ENCODE results near the gene SUGCT. TPM values are rescaled to one million over a fixed set of nuclear protein-coding genes. Genes with fewer than 3 reads are reported as not detected.

The SUGCT gene
- total and polyA plus RNA-seq, 8 donors, result 0.73 to 1.9 (median 1.2) TPM

DNA sequence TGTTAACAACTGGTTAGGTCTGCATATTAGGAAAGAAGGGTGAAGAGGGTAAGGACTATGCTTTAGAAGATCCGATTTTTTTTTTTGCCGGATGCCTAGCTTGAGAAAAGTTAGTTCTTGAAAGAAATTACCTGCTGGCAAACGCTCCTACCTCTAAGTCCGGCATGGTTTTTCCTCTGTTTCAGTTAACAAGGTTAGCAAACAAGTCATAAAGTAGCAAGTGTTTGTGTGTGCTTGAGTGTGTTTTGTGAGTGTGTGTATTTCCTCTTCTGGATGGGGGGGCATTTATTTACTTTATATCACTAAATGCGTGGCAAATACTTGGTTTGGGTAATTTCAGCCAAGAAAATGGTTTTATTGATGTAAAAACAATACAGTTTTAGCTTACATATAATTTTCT lies 195.6 kb downstream of the SUGCT start:
- H3K4me1 ChIP-seq, result no peaks in the 10 kb centered on the region
- H3K27ac ChIP-seq, result no peak overlapping the region
- no peaks in the 10 kb centered on the region for H3K27me3 ChIP-seq
- TF ChIP-seq, protein P1, sequence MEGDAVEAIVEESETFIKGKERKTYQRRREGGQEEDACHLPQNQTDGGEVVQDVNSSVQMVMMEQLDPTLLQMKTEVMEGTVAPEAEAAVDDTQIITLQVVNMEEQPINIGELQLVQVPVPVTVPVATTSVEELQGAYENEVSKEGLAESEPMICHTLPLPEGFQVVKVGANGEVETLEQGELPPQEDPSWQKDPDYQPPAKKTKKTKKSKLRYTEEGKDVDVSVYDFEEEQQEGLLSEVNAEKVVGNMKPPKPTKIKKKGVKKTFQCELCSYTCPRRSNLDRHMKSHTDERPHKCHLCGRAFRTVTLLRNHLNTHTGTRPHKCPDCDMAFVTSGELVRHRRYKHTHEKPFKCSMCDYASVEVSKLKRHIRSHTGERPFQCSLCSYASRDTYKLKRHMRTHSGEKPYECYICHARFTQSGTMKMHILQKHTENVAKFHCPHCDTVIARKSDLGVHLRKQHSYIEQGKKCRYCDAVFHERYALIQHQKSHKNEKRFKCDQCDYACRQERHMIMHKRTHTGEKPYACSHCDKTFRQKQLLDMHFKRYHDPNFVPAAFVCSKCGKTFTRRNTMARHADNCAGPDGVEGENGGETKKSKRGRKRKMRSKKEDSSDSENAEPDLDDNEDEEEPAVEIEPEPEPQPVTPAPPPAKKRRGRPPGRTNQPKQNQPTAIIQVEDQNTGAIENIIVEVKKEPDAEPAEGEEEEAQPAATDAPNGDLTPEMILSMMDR (IDR thresholded peaks at IDR 0.05), result no peak
- FAIRE-seq (no peak), ATAC-seq (no peak), DNase-seq (no peak)
- intact Hi-C loops (cut with DNase I), result no loop called here
- 59 to 71% methylated on average over 5 of the region's 5 CpGs for WGBS, 2 donors
- no peaks in the 10 kb centered on the region for H3K36me3 ChIP-seq
- H3K9me3 ChIP-seq, result no peaks in the 10 kb centered on the region
- no peak overlapping the region for H3K4me3 ChIP-seq

DNA sequence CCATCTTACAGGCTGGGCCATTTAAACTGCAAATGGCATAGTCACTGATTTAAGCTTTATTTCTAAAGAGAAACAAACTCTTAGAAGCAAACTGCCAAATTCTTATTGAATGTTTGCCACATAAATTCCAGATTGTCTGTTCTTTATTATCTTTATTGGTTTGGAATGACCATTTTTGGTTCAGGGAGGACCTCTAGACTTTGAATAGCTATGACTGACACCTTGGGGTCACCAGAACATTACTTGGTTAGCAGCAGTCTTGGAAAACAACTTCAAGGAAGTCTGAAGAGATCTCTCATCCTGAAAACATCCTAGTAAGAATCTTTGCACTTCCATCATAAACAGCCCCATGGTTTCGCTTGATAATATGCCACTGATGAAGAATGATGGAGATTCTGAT lies 197.1 kb downstream of the SUGCT start:
- no peaks in the 10 kb centered on the region for H3K4me1 ChIP-seq
- no peak for ATAC-seq
- DNase-seq, result no peak
- intact Hi-C loops (cut with DNase I), result no loop called here
- TF ChIP-seq, protein P1 (IDR thresholded peaks at IDR 0.05), result no peak
- no peaks in the 10 kb centered on the region for H3K36me3 ChIP-seq
- FAIRE-seq, result no peak
- H3K9me3 ChIP-seq, result no peaks in the 10 kb centered on the region
- H3K27me3 ChIP-seq, result no peaks in the 10 kb centered on the region
- WGBS, 2 donors, result 0 to 36% methylated on average over 1 of the region's 1 CpG
- no peak overlapping the region for H3K4me3 ChIP-seq
- H3K27ac ChIP-seq, result no peak overlapping the region

DNA sequence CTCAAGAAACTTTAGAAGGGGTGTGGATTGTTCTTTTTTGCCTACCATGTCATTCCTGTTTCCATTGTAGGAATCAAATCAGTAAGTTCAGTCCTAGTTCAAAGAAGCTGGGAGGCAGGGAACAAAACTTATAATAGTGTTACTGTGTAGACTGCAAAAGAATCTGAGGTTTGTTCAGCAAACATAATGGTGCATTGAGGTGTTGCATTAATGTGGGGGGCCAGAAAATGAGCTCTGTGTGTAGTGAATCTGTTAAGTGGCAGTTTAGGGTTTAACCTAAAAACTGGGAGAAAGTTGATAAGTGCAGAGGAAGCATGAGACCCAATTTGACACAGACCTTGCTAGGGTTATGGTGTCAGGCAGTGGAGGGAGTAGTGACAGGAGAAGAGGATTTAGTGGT lies 197.7 kb downstream of the SUGCT start:
- no peaks in the 10 kb centered on the region for H3K36me3 ChIP-seq
- H3K4me3 ChIP-seq, result no peak overlapping the region
- H3K4me1 ChIP-seq, result no peaks in the 10 kb centered on the region
- DNase-seq (no peak), FAIRE-seq (no peak), ATAC-seq (no peak)
- TF ChIP-seq, protein P1 (IDR thresholded peaks at IDR 0.05), result no peak
- H3K27ac ChIP-seq, result no peak overlapping the region
- intact Hi-C loops (cut with DNase I), result no loop called here
- no peaks in the 10 kb centered on the region for H3K27me3 ChIP-seq
- no peaks in the 10 kb centered on the region for H3K9me3 ChIP-seq

DNA sequence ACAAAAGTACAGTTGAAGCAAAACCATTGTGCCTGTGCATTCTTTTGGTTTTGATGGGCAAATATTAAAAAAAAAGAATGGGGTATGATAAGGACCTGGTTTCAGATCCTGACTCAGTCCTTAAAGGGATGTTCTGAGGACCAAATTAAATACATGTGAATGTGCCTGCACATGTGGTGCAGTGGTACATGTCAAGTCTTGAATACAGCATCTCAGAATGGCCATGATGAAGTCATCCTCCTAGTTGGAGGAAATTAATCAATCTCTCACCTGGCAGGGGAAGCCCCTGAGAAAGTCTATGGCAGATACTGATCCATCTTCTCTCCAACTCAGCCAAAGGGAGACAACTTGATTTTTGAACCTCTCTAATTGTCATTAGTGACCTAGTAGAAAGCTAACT lies 207.0 kb downstream of the SUGCT start:
- Histone ChIP-seq H3K4me1 (no peaks in the 10 kb centered on the region), H3K36me3 (no peaks in the 10 kb centered on the region), H3K4me3 (no peak overlapping the region), H3K27ac (no peak overlapping the region), H3K27me3 (no peaks in the 10 kb centered on the region), H3K9me3 (no peaks in the 10 kb centered on the region)
- DNase-seq (no peak), FAIRE-seq (no peak), ATAC-seq (no peak)
- intact Hi-C loops (cut with DNase I), result no loop called here
- TF ChIP-seq, protein P1 (IDR thresholded peaks at IDR 0.05), result no peak

DNA sequence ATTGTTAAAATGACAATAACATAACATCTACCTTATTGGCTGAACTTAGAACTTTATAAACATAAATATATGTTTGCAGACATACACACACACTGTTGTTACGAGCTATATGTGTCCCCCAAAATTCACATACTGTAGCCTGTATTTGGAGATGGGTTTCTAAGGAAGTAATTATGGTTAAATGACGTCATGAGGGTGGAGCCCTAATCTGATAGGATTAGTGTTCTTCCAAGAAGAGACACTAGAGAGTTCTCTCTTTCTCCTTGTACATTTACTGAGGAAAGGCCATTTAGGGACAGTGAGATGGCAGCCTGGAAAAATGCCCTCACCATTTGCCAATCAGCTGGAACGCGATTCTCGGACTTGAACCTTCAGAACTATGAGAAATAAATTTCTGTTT lies 211.7 kb downstream of the SUGCT start:
- ATAC-seq (no peak), DNase-seq (no peak), FAIRE-seq (no peak)
- Histone ChIP-seq H3K9me3 (peaks cover 0 to 4% (median 0%) of the 10 kb centered on the region in 4 donors), H3K27me3 (no peaks in the 10 kb centered on the region), H3K4me3 (no peak overlapping the region), H3K27ac (no peak overlapping the region), H3K36me3 (no peaks in the 10 kb centered on the region), H3K4me1 (no peaks in the 10 kb centered on the region)
- 89 to 93% methylated on average over 5 of the region's 5 CpGs for WGBS, 2 donors
- TF ChIP-seq, protein P1 (IDR thresholded peaks at IDR 0.05), result no peak
- intact Hi-C loops (cut with DNase I), result no loop called here
